Panc1 (cell line): ENCODE results near the gene WNT5B.

ENCODE experiments used
- CTCF ChIP-seq: fragments of 450-650 bp; IDR thresholded peaks from 2 replicates; pipeline ENCODE4 v1.5.1; 2017; ENCODE audit warnings: mild to moderate bottlenecking
- POLR2AphosphoS5 ChIP-seq: IDR thresholded peaks from 2 replicates; pipeline ENCODE4 v1.6.1; 2012; ENCODE audit warnings: mild to moderate bottlenecking, low read depth, low read length, moderate library complexity
- REST ChIP-seq, 2 experiments: IDR thresholded peaks; 2 replicates each; pipeline ENCODE4 v1.6.1; 2011 to 2012; ENCODE audit warnings: low read depth in 2 of 2, control low read depth in 1 of 2, low read length in 1 of 2, mild to moderate bottlenecking in 1 of 2, moderate library complexity in 1 of 2; ENCODE audit not compliant: insufficient read depth in 1 of 2
- SIN3A ChIP-seq: IDR thresholded peaks from 2 replicates; pipeline ENCODE4 v1.6.1; 2012; ENCODE audit warnings: low read depth, mild to moderate bottlenecking, low read length, moderate library complexity, borderline replicate concordance; ENCODE audit not compliant: insufficient read depth
- TCF7L2 ChIP-seq: IDR thresholded peaks from 2 replicates; pipeline ENCODE4 v1.6.1; 2011; ENCODE audit warnings: mild to moderate bottlenecking, low read depth, low read length, inconsistent platforms

- TF ChIP-seq CTCF (no peak), POLR2AphosphoS5 (no peak), REST (IDR thresholded peaks at IDR 0.05; ENCODE audit: insufficient read depth in 1 of 2, low read depth in 2 of 2, low read length in 1 of 2) (no peak), SIN3A (no peak), TCF7L2 (no peak)
Measured at GRCh38 chr12:1643905-1644533, 15.0 kb downstream of the WNT5B start.
